Measurements from ENCODE around the gene C6orf62.

DNA sequence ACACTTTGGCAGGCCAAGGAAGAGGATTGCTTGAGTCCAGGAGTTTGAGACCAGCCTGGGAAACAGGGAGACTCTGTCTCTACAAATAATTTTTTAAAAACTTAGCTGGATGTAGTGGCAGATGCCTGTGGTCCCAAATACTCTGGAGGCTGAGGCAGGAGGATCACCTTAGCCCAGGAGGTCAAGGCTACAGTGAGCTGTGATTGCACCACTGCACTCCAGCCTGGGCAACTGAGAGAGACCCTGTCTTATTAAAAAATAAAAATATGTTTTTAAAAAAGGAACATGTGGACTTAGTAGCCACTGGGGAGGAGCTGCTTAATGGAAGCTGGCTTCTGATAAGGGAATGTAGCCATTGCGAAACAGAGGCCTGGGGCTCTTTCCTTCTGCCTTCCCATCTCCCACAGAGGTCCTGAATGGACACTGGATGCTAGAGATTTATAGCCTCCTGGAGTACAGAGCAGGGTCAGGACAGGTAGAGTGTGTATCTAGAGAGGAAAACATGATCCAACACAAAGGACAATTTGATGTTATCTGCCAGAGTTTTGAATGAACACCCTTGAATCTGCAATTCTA lies 34.1 kb upstream of the C6orf62 start:
- TF ChIP-seq EZH2 (IDR thresholded peaks at IDR 0.05; ENCODE audit: borderline replicate concordance) (no peak), CTCF (IDR thresholded peaks at IDR 0.05; ENCODE audit: poor library complexity) (no peak), EZH2phosphoT487 (IDR thresholded peaks at IDR 0.05; ENCODE audit: low read depth, severe bottlenecking, unreplicated experiment) (no peak)
